ENCODE results near the gene MAP2K1.
A peak's percentile ranks its signal among the peaks of the same experiment; 100 is the strongest.

The MAP2K1 gene

GRCh38 chr15:66488525-66488924 lies 101.8 kb downstream of the MAP2K1 start:
- Histone ChIP-seq H3K27ac (ENCODE audit: extremely low read depth, low read depth, low read length) (no peak overlapping the region), H3K4me1 (ENCODE audit: control insufficient read depth, insufficient read depth, low read length) (no peaks in the 10 kb centered on the region), H3K4me3 (ENCODE audit: low read depth, low read length) (no peak overlapping the region), H3K36me3 (ENCODE audit: control insufficient read depth in 2 of 2, insufficient read depth in 1 of 2, low read length in 2 of 2) (peaks cover 58 to 85% of the 10 kb centered on the region in 2 experiments), H3K9me3 (ENCODE audit: control insufficient read depth, insufficient read depth, low read depth, low read length) (no peaks in the 10 kb centered on the region)
- POLR2A ChIA-PET = interaction anchor here (1.2 to 3.6 kb wide), 3 partner anchors 9 to 101 kb away, joined by 3 to 12 read pairs (median 5); partner anchors contain the start of gene SNAPC5
- CTCF ChIA-PET = interaction anchor here (2.2 kb wide), 1 partner anchor 10 kb away, joined by 12 read pairs; the partner anchor contains the start of gene SNAPC5
- TF ChIP-seq ZNF837 (tag by site-specific recombination; IDR thresholded peaks at IDR 0.05) (no peak), PBX3 (CRISPR knock-in tag; IDR thresholded peaks at IDR 0.05) (no peak), ZIC2 (tag by site-specific recombination; IDR thresholded peaks at IDR 0.05) (no peak), CTCF (tag by site-specific recombination; IDR thresholded peaks at IDR 0.05) (no peak), ZNF624 (tag by site-specific recombination; IDR thresholded peaks at IDR 0.05) (no peak)

- H3K27ac ChIP-seq (ENCODE audit: extremely low read depth, low read depth, low read length) = 0 out of 2 replicates have a peak overlapping the region, but pooled peaks have one; percentile 24
- H3K36me3 ChIP-seq (ENCODE audit: control insufficient read depth in 2 of 2, insufficient read depth in 1 of 2, low read length in 2 of 2) = peaks cover 66 to 93% of the 10 kb centered on the region in 2 experiments
- ChIA-PET CTCF (interaction anchor here (2.2 kb wide), 1 partner anchor 9 kb away, joined by 12 read pairs; the partner anchor contains the start of gene SNAPC5), POLR2A (interaction anchor here (1.2 to 3.6 kb wide), 4 partner anchors 8 to 102 kb away, joined by 3 to 12 read pairs (median 4); partner anchors contain the start of gene SNAPC5)
- TF ChIP-seq SALL2 (tag by site-specific recombination; IDR thresholded peaks at IDR 0.05; ENCODE audit: borderline replicate concordance) (no peak), ZNF514 (tag by site-specific recombination; IDR thresholded peaks at IDR 0.05) (no peak), ZBTB17 (tag by site-specific recombination; IDR thresholded peaks at IDR 0.05) (0 out of 2 replicates have a peak, but pooled peaks have one; percentile 13)
- no peak overlapping the region for H3K4me3 ChIP-seq (ENCODE audit: low read depth, low read length)
- H3K9me3 ChIP-seq (ENCODE audit: control insufficient read depth, insufficient read depth, low read depth, low read length) = no peaks in the 10 kb centered on the region
- no peaks in the 10 kb centered on the region for H3K4me1 ChIP-seq (ENCODE audit: control insufficient read depth, insufficient read depth, low read length)
These were observed 102.6 kb downstream of the MAP2K1 start for GRCh38 chr15:66489179-66489791.

DNA sequence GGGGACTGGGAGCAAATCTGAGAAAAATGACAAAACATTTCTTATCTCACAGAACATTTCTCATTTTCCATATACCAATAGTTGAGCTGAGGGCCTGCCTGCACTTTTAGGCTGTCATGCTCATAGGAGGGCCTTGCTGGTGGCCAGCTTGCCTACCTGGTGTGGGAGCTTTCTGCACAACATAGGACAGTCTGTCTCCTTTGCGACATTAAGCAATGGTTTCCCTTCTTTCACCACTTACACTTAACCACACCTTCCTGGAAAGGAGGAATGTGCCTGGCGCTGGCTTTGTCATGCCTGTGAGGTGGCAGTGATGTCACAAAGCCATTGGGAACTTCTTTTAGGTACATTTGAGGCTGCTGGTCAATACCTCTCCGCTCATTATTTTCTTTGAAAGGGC lies 105.1 kb downstream of the MAP2K1 start:
- TF ChIP-seq ZNF558 (tag by site-specific recombination; IDR thresholded peaks at IDR 0.05) = no peak
- TF ChIP-seq ZNF529 (tag by site-specific recombination; IDR thresholded peaks at IDR 0.05; ENCODE audit: insufficient replicate concordance) = no peak
- TF ChIP-seq ZBTB10 (tag by site-specific recombination; IDR thresholded peaks at IDR 0.05) = no peak
- no peak for TF ChIP-seq ZNF324 (tag by site-specific recombination; IDR thresholded peaks at IDR 0.05)
- no peak for TF ChIP-seq ZNF473 (tag by site-specific recombination; IDR thresholded peaks at IDR 0.05)
- no peak for TF ChIP-seq ZNF112 (tag by site-specific recombination; IDR thresholded peaks at IDR 0.05)
- TF ChIP-seq ZBTB6 (tag by site-specific recombination; IDR thresholded peaks at IDR 0.05) = no peak
- no peak for TF ChIP-seq ZBTB48 (tag by site-specific recombination; IDR thresholded peaks at IDR 0.05)
- no peak for TF ChIP-seq ZNF341 (tag by site-specific recombination; IDR thresholded peaks at IDR 0.05; ENCODE audit: low read depth)
- TF ChIP-seq ZNF426 (tag by site-specific recombination; IDR thresholded peaks at IDR 0.05) = no peak
- peak overlapping the region; percentile 22; the same call in 1 of the 2 replicates for H3K27ac ChIP-seq (ENCODE audit: extremely low read depth, low read depth, low read length)
- H3K36me3 ChIP-seq (ENCODE audit: control insufficient read depth in 2 of 2, insufficient read depth in 1 of 2, low read length in 2 of 2) = peaks cover 75 to 96% of the 10 kb centered on the region in 2 experiments
- ChIA-PET CTCF (interaction anchor here (0.6 to 0.8 kb wide), 4 partner anchors 105 to 472 kb away, joined by 3 read pairs; partner anchors contain the start of gene MAP2K1), POLR2A (interaction anchor here (0.5 to 1.3 kb wide), 3 partner anchors 13 to 980 kb away, joined by 3 to 7 read pairs (median 4); partner anchors contain the start of genes MAP2K1, RPL4 and ZWILCH)
- no peak overlapping the region for H3K4me3 ChIP-seq (ENCODE audit: low read depth, low read length)
- peaks cover under 1% of the 10 kb centered on the region; the same call in 1 of the 2 replicates for H3K4me1 ChIP-seq (ENCODE audit: control insufficient read depth, insufficient read depth, low read length)
- H3K9me3 ChIP-seq (ENCODE audit: control insufficient read depth, insufficient read depth, low read depth, low read length) = no peaks in the 10 kb centered on the region
